ENCODE measurements around the gene SF3B5. TPM values are rescaled to one million over a fixed set of nuclear protein-coding genes. Genes with fewer than 3 reads are reported as not detected.
"Not testable (repeated sequence)": the region's sequence is repeated elsewhere in the genome, so short reads cannot be mapped to it uniquely, and the experiment has no call there.

SF3B5 gene
- total RNA-seq, 1 donor from 2014 or later = 43.6 TPM

DNA sequence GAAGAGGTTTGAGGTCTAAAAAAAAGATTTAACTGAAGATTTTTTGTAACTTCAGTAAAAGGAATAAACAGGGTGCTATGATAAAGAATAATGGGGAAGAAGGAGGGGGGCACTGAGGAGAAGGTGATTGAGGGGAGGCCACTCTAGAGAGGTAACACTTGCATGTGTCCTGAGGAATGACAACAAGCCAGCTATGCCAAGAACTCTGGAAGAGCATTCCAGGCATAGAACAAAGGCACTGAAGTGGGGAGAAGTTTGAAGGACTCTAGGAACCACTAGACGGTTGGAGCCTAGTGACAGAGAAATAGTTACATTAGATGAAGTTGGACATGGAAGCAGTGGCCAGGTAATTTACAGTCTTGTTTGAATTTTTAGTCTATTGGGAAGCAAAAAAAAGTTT is 10.8 kb upstream of the SF3B5 start:
- DNase-seq (ENCODE audit: low spot score in 2 of 2) (no peak), FAIRE-seq (no peak)

DNA sequence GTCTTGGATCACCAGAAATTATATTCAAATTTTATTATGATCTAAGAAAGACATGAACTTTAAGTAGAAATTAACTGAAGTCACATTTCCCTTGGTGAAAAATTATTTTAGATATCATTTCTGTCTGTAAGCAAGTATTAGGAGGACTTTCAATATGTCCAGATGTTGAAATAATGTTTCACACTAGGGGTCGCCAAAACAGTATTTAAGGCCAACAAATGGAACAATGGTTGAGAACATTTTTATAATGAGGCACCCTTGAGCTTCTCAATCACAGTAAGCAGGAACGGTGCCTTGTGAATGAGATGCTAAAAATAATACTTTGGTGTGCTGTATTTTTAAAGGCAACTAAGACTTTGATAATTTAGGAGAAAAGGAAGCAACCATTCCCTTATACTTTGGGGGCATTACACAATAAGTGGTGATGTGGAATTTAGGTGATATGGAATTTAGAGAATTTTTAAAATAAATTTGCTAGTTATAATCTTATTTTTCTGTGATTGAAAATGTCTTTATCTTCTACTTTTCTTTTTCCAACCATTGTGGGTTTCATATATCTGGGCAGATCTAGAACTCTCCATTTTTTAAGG is 9.6 kb upstream of the SF3B5 start:
- FAIRE-seq (peak; percentile 86), DNase-seq (ENCODE audit: low spot score in 2 of 2) (peak; percentile 20 to 50)

DNA sequence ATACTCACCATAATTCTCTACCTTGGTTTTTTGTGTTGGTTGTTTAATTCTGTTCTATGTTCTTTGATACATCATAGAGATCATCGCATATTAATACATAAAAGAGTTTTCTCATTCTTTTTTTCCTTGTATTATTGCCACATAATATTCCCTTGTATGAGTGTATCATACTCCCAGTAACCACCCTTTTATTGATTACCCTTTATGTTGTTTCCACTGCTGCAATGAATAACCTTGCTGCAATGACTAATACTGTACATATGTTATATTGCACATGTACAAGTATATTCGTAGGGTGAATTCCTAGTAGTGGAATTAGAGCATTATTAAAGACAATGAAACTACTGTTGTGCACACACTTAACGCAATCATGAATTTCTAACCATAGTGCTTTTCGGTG is 9.1 kb upstream of the SF3B5 start:
- FAIRE-seq (no peak), DNase-seq (ENCODE audit: low spot score in 2 of 2) (no peak)

DNA sequence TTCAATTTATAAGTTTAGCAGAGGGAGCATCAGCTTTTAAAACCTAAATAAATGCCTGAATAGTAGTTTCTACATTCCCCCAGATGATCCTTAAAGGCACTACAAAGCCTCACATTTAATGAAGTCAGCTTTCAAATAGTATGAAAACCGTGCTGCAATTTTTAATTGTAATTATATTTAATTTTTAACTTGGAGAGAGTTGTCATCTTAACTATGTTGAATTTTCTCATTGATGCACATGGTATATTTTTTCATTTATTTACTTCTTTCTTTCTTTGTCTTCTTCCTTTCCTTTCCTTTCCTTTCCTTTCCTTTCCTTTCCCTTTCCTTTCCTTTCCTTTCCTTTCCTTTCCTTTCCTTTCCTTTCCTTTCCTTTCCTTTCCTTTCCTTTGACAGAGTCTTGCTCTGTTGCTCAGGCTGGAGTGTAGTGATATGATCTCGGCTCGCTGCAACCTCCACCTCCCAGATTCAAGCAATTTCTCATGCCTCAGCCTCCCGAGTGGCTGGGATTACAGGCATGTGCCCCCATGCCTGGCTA is 7.7 kb upstream of the SF3B5 start:
- FAIRE-seq (no peak), DNase-seq (ENCODE audit: low spot score in 2 of 2) (no peak)

DNA sequence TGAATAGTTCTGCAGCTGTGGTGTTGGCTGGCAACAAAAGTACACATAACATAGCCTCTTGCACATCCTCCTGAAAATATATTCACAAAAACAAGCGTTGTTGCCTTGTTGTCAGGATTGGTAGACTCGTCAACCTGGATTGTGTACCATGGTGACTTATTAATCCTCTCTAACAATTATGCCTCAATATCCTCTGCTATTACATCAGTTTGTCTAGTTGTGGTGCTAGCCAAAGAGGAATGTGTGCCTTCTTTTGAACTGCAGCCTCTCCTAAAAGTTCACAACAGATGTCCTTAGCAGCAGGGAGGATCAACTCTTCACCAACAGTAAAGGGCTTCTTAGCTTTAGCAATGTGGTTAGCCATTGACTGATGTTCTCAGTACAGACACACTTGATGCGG is 3.6 kb upstream of the SF3B5 start:
- no peak for FAIRE-seq
- no peak for DNase-seq (ENCODE audit: low spot score in 2 of 2)

DNA sequence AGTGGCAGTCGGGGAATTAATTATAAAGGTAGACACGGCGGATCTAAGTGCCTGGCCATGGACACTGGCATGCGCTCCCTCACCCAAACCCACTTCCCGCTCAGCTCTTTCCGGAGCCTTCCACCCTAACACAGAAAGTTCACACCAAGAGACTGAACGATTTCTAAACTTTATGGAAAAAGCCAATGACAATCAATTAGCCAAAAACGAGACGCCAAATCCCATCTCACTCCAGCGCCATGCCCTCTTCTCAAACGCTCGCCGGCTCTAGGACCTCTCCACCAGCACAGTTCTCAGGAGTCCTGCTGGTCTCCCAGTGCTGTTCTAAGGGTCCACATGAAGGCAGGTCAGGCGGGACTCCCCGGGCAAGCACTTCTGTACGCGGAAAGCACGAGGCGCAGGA is 641 bp downstream of the SF3B5 start:
- no peak for DNase-seq (ENCODE audit: low spot score in 2 of 2)
- FAIRE-seq = no peak

- FAIRE-seq = no peak
- no peak for DNase-seq (ENCODE audit: low spot score in 2 of 2)
Measured at GRCh38 chr6:144093658-144094057, 1.7 kb downstream of the SF3B5 start.

DNA sequence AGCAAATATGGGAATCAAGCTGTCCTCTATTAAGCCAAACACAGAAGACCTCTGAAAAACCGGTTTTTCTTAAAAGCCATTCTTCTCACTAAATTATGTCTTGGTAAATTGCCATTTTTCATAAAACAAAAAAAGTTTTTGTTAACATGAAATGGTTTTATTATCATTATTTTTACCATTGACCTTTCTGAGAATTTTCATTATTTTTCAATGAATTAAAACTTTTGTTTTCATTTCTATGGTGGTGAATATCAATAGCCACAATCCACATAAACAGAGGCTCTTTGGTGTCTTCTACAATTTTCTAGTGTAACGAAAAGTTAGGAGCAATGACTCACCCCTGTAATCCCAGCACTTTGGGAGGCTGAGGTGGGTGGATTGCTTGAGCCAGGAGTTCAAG is 2.1 kb downstream of the SF3B5 start:
- FAIRE-seq = no peak
- DNase-seq (ENCODE audit: low spot score in 2 of 2) = no peak

GRCh38 chr6:144090384-144090783 is 5.0 kb downstream of the SF3B5 start:
- no peak for DNase-seq (ENCODE audit: low spot score in 2 of 2)
- no peak for FAIRE-seq

DNA sequence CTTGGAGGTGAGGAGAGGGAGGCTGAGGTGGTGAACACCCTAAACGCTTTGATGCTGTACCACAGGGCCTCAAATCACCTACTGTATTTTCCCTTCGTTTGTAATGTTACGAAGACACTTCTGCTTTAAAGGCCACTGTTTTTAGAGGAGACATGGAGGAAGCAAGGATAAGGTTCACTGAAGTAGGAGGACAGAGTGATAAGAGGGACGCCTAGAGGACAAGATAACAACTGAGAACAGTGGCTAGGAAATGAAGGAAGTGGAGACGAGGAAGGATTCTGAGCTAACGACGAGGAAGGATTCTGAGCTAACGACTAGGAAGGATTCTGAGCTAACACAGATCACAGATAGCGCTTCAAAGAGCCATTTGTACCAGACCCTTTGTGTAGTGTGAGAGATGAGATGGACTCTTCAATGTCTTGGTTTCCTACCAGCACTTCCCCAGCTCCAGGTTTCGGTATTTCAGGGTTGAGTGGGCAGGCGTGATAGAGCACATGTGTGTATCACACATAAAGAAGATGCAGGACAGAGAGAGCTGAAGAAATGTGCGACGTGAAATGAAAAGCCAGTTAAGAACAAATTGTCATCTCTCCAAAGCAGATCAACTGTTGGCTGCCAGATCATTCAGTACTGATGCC is 7.5 kb downstream of the SF3B5 start:
- no peak for FAIRE-seq
- no peak for DNase-seq (ENCODE audit: low spot score in 2 of 2)

DNA sequence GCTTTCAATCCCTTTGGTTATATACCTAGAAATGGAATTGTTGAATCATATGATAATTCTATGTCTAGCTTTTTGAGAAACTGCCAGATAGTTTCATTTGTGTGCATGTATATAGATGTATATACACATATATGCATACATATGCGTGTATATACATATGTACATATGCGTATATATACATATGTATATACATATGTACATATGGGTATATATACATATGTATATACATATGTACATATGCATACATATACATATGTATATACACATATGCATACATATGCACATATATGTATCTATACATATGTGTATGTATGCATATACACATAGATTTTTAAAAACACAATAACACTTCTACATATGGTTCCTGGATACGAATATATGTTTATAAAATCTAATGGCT is 8.4 kb downstream of the SF3B5 start:
- no peak for DNase-seq (ENCODE audit: low spot score in 2 of 2)
- FAIRE-seq = no peak

DNA sequence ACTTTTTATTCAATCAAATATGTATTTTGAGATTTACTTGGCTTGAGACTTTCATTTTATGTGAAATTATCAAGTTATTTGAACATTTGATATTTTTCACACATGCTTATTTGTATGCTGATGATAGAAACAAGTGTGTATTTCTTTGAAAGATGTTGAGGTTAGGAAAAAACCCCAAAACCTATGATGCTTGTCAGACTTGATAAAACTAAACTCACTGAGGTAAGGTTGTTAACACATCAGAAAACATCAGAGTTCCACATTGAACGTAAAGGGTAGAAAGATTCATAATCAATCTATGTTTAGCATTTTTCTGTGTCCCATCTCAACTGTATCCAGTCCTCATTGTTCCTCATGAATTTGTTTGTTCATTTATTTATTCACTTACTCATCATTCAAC is 12.2 kb downstream of the SF3B5 start:
- FAIRE-seq (no peak), DNase-seq (ENCODE audit: low spot score in 2 of 2) (no peak)

DNA sequence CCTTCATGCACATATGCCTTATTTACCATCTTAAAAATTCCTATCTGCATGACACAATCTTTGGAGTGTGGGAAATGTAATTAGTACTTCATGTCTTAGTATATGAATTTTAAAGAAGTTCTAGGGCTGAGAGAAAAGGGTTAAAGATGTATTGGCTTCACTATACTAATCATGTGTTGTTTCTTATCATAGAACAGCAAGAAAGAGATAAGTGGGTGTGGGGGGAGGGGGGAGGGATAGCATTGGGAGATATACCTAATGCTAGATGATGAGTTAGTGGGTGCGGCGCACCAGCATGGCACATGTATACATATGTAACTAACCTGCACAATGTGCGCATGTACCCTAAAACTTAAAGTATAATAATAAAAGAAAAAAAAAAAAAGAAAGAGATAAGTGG is 13.0 kb downstream of the SF3B5 start:
- not testable (repeated sequence) for DNase-seq (ENCODE audit: low spot score in 2 of 2)

DNA sequence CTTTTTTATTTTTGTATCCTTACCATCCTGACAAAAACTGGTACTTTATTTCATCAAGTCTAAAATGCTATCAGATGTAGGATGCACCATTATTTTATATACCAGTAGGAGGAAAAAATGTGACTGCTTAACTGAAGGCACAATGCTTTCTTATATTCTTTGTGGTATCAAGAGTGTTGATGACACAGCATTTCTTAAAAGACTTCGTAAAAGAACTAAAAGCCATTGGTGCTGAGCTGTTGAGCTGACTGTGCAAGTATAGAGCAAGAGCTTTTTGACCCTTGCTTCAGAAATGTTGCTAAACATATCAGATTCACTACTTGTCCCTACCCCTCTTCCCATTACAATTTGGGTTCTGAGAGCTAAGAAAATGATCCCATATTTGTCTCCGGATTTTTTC is 17.5 kb downstream of the SF3B5 start:
- no peak for DNase-seq (ENCODE audit: low spot score in 2 of 2)

More for the DNA sequence above, 13.0 kb downstream of the SF3B5 start:
- not testable (repeated sequence) for FAIRE-seq

DNA sequence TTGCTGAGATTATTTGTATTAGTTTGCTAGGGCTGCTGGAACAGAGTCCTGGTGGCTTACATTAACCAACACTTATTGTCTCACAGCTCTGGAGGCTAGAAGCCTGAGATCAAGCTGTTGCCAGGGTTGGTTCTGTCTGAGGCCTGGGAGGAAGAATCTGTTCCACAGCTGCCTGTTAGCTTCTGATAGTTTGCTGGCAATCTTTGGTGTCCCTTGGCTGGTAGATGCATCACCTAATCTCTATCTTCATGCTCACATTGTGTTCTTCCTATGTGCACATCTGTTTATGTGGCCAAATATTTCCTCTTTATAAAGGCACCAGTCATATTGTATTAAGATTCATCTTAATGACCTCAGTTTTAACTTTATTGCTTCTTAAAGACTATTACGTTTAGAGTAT is 19.5 kb downstream of the SF3B5 start:
- FAIRE-seq (no peak), DNase-seq (ENCODE audit: low spot score in 2 of 2) (no peak)

More for the DNA sequence above, 17.5 kb downstream of the SF3B5 start:
- no peak for FAIRE-seq

DNA sequence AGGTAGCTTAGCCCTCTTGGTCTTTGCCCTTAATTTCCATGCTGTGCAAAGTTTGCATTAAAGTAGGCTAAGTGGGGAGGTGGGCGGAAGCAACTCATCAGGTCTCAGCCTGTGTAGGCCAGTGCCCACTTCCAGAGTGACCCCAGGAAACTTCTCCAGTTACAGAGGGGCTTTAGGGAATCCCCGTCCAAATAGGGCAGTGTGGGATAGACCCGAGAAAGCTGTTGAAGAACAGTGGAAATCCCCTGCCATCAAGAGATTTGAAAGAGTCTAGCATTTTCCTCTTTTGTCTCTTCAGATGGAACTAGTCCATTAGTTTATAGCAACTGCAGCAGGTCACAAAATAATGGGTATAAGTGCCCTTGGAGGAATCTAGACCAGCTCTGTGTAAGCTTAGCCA is 20.2 kb downstream of the SF3B5 start:
- DNase-seq (ENCODE audit: low spot score in 2 of 2) = no peak
- no peak for FAIRE-seq

GRCh38 chr6:144073024-144073423 is 22.3 kb downstream of the SF3B5 start:
- DNase-seq (ENCODE audit: low spot score in 2 of 2) (no peak), FAIRE-seq (no peak)

DNA sequence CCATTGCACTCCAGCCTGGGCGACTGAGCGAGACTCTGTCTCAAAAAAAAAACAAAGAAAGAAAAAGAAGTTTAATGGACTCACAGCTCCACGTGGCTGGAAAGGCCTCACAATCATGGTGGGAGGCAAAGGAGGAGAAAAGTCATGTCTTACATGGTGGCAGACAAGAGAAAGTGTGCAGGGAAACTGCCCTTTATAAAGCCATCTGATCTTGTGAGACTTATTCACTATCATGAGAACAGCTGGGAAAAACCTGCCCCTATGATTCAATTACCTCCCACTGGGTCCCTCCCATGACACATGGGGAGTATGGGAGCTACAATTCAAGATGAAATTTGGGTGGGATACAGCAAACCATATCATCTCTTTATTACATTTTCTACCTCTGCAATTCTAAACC is 25.9 kb downstream of the SF3B5 start:
- DNase-seq (ENCODE audit: low spot score in 2 of 2) (no peak), FAIRE-seq (no peak)

- FAIRE-seq = no peak
- DNase-seq (ENCODE audit: low spot score in 2 of 2) = no peak
Measured at GRCh38 chr6:144068794-144069193, 26.6 kb downstream of the SF3B5 start.

GRCh38 chr6:144066741-144067484 is 28.5 kb downstream of the SF3B5 start:
- no peak for DNase-seq (ENCODE audit: low spot score in 2 of 2)
- no peak for FAIRE-seq

DNA sequence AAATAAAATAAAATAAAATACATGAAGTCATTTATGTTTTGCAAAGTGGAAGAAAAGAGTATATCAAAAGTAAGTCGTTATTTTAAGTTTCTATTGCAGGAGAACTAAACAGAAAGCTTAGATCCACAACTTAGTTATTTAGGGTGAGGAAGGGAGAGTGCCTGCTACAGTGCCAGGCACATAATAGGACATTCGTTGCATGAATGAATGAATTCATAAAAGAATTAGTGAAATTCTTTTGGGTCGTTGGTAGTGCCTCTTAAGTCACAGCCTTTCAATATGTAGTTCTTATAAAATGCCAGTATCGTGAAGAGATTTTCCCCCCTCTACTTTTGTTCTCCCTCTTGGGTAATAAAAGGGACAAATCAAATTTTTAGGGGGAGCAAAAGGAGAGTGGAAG is 29.1 kb downstream of the SF3B5 start:
- FAIRE-seq (no peak), DNase-seq (ENCODE audit: low spot score in 2 of 2) (no peak)

DNA sequence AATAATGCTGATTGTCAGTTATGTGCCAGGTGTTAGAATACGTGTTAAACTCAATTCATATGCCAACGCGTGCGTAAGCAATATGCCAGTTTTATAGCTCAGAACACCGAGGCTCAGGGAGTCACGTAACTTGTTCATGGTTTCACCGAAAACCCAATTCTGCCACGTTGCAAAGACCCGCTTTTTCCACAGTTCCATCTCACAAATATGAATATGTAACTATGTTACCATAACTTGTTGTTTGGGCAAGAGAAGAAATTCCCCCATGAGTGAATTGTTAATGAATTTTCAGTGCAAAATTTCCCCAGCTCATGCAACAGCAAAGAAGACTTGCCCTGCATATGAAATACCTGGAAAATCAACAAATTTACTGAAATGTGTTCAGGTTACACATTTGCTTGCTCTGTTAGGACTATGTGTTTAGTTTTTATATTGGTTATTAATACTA is 30.1 kb downstream of the SF3B5 start:
- FAIRE-seq (no peak), DNase-seq (ENCODE audit: low spot score in 2 of 2) (no peak)

Measured in frontal cortex (tissue), 4 donors.